ENCODE data around the gene PSAP. TPM values are rescaled to one million over a fixed set of nuclear protein-coding genes. Genes with fewer than 3 reads are reported as not detected.
A peak's percentile ranks its signal among the peaks of the same experiment; 100 is the strongest.

The PSAP gene
- total RNA-seq, 2 donors from 2014 or later: 1,145 to 1,486 TPM

GRCh38 chr10:71838264-71839211, 12.5 kb downstream of the PSAP start:
- TF ChIP-seq CTCF (IDR thresholded peaks at IDR 0.05): no peak
- H3K36me3 ChIP-seq: peaks cover 7% of the 10 kb centered on the region
- no peak for DNase-seq (ENCODE audit: low spot score)
- H3K27ac ChIP-seq: peak overlapping the region; percentile 78 to 82
- no peak overlapping the region for H3K4me3 ChIP-seq
- peaks cover 0 to 92% of the 10 kb centered on the region in 2 donors for H3K4me1 ChIP-seq
- H3K27me3 ChIP-seq: no peaks in the 10 kb centered on the region
- no peaks in the 10 kb centered on the region for H3K9me3 ChIP-seq

GRCh38 chr10:71837098-71837827, 13.8 kb downstream of the PSAP start:
- no peaks in the 10 kb centered on the region for H3K27me3 ChIP-seq
- DNase-seq (ENCODE audit: low spot score): no peak
- no peaks in the 10 kb centered on the region for H3K9me3 ChIP-seq
- peak overlapping the region; percentile 78 to 82 for H3K27ac ChIP-seq
- H3K4me3 ChIP-seq: no peak overlapping the region
- peak in 1 of 2 donors; percentile 59 for TF ChIP-seq CTCF (IDR thresholded peaks at IDR 0.05)
- H3K4me1 ChIP-seq: peaks cover 0 to 85% of the 10 kb centered on the region in 2 donors
- peaks cover 17% of the 10 kb centered on the region for H3K36me3 ChIP-seq

GRCh38 chr10:71836596-71836974, 14.5 kb downstream of the PSAP start:
- Histone ChIP-seq H3K27ac (peak overlapping the region; percentile 78 to 82), H3K4me3 (no peak overlapping the region), H3K36me3 (peaks cover 24% of the 10 kb centered on the region), H3K27me3 (no peaks in the 10 kb centered on the region), H3K9me3 (no peaks in the 10 kb centered on the region), H3K4me1 (peaks cover 0 to 84% of the 10 kb centered on the region in 2 donors)
- DNase-seq (ENCODE audit: low spot score): no peak
- TF ChIP-seq CTCF (IDR thresholded peaks at IDR 0.05): no peak

DNA sequence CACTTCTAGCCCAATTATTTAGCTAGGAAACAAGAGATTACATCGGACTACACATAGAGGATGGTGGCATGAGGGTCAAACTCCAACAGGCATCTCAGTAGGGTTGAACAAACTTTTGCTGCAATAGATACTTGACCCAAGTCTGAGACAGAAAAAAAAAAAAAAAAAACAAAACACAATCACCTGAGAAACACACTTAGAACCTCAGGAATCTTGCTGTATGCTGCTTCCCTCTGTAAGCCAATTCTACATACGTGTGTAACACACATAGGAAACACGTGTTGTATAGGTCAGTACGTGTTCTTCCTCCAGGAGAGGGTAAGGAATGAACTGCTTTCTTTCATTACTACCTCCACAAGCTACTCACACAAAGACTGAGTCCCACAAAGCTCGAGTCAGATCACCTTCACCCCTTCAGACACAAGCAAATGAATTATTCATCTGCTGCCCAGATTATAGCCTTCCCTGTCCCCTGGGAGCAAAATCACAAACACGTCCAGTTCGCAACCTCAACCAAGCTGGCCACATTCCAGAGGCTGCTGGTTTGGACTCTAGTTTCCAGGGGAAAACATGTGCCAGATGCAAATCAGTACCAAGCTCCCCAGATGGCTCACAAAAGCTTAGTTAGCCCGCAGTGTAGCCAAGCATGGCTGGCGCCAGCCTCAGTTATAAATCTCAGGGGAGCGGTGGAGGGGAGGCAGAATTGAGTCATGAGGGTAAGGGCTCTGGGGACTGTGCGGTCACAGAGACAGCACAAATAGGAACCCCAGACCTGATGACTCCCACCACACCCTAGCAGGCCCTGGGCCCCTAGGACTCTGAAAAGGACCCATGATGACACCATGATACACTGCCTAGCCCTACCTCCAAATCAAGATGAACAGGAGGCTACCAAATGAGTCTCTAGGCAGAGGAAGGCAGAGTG, 15.1 kb downstream of the PSAP start:
- Histone ChIP-seq H3K27me3 (no peaks in the 10 kb centered on the region), H3K4me1 (peaks cover 0 to 77% of the 10 kb centered on the region in 2 donors), H3K4me3 (no peak overlapping the region), H3K27ac (peak overlapping the region; percentile 78 to 82), H3K9me3 (no peaks in the 10 kb centered on the region), H3K36me3 (peaks cover 31% of the 10 kb centered on the region)
- peak; percentile 82 for DNase-seq (ENCODE audit: low spot score)
- TF ChIP-seq CTCF (IDR thresholded peaks at IDR 0.05): no peak

DNA sequence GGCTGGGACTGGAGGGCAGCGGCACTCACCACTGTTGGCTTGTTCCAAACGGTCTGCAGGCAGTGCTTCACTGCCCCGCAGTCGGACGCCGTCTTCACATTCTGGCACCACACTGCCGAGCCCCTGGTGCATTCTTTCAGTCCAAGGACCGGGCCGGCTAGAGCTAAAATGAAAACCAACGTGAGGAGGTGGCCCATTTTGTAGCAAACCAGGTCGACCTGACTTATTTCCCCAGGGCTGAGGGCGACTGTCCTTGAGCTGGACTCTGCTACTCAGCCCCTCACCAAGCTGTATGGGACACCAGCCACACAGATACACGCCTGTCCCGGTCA, 16.7 kb downstream of the PSAP start:
- peaks cover 47% of the 10 kb centered on the region for H3K36me3 ChIP-seq
- no peak for TF ChIP-seq CTCF (IDR thresholded peaks at IDR 0.05)

More for the DNA sequence above, 16.7 kb downstream of the PSAP start:
- Histone ChIP-seq H3K27ac (no peak overlapping the region), H3K4me1 (peaks cover 0 to 61% of the 10 kb centered on the region in 2 donors), H3K27me3 (no peaks in the 10 kb centered on the region), H3K9me3 (no peaks in the 10 kb centered on the region), H3K4me3 (no peak overlapping the region)
- DNase-seq (ENCODE audit: low spot score): no peak

Data from right atrium auricular region (tissue), 2 donors.